ENCODE data around the gene DNAJC12. TPM values are rescaled to one million over a fixed set of nuclear protein-coding genes. Genes with fewer than 3 reads are reported as not detected.
A peak's percentile ranks its signal among the peaks of the same experiment; 100 is the strongest.
"Not testable (repeated sequence)": the region's sequence is repeated elsewhere in the genome, so short reads cannot be mapped to it uniquely, and the experiment has no call there.

Gene DNAJC12
- total RNA-seq, 3 donors from 2014 or later (not counting 1 experiment from before 2014, with no cell fraction given), result not detected

- Mint-ChIP-seq H3K4me1 (peaks cover 31 to 42% of the 10 kb centered on the region in 2 donors), H3K27me3 (ENCODE audit: low read depth in 2 of 2) (no peaks in the 10 kb centered on the region), H3K9me3 (no peaks in the 10 kb centered on the region), H3K27ac (peak overlapping the region; percentile 95), H3K4me3 (peak overlapping the region; percentile 92), H3K36me3 (peaks cover 12% of the 10 kb centered on the region)
- Histone ChIP-seq H3K4me1 (ENCODE audit: control insufficient read depth, insufficient read depth, low read length) (peaks cover 23% of the 10 kb centered on the region), H3K9me3 (ENCODE audit: control insufficient read depth, insufficient read depth, low read length) (no peaks in the 10 kb centered on the region), H3K27ac (ENCODE audit: low read length) (peak overlapping the region; percentile 87), H3K27me3 (ENCODE audit: control insufficient read depth, insufficient read depth, low read length) (no peaks in the 10 kb centered on the region), H3K36me3 (ENCODE audit: control insufficient read depth, insufficient read depth, low read length) (peaks cover 19% of the 10 kb centered on the region), H3K4me3 (ENCODE audit: low read length) (peak overlapping the region; percentile 63)
- WGBS (ENCODE audit: insufficient coverage), result 41% methylated on average over 9 of the region's 13 CpGs
- TF ChIP-seq, protein P1, sequence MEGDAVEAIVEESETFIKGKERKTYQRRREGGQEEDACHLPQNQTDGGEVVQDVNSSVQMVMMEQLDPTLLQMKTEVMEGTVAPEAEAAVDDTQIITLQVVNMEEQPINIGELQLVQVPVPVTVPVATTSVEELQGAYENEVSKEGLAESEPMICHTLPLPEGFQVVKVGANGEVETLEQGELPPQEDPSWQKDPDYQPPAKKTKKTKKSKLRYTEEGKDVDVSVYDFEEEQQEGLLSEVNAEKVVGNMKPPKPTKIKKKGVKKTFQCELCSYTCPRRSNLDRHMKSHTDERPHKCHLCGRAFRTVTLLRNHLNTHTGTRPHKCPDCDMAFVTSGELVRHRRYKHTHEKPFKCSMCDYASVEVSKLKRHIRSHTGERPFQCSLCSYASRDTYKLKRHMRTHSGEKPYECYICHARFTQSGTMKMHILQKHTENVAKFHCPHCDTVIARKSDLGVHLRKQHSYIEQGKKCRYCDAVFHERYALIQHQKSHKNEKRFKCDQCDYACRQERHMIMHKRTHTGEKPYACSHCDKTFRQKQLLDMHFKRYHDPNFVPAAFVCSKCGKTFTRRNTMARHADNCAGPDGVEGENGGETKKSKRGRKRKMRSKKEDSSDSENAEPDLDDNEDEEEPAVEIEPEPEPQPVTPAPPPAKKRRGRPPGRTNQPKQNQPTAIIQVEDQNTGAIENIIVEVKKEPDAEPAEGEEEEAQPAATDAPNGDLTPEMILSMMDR (IDR thresholded peaks at IDR 0.05), result no peak
- no peak for ATAC-seq
- intact Hi-C loops (cut with micrococcal nuclease), result loop anchor here (1.0 to 2.0 kb wide), 2 partner anchors 29 to 190 kb away; no protein-coding TSS in a partner anchor
- DNase-seq, result no peak
Measured at GRCh38 chr10:67883710-67884312, 45.8 kb upstream of the DNAJC12 start.

DNA sequence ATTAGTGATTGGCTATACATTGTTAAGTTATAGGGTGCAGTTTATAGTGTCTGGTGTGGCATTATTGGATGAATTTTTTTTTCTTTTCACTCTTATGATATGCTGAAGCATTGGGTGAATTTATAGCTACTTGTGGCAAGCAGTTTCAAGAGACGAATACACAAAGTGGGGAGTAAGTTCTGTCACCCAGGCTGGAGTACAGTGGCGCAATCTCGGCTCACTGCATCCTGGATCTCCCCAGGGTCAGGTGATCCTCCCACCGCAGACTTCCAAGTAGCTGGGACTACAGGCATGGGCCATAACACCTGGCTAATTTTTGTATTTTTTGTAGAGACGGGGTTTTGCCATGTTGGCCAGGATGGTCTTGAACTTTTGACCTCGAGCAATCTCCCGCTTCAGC lies 40.1 kb upstream of the DNAJC12 start:
- TF ChIP-seq, protein P1 (IDR thresholded peaks at IDR 0.05), result no peak
- Mint-ChIP-seq H3K9me3 (no peaks in the 10 kb centered on the region), H3K27me3 (ENCODE audit: low read depth in 2 of 2) (no peaks in the 10 kb centered on the region), H3K4me3 (no peak overlapping the region), H3K4me1 (no peaks in the 10 kb centered on the region), H3K36me3 (no peaks in the 10 kb centered on the region), H3K27ac (no peak overlapping the region)
- intact Hi-C loops (cut with micrococcal nuclease), result no loop called here
- Histone ChIP-seq H3K27me3 (ENCODE audit: control insufficient read depth, insufficient read depth, low read length) (no peaks in the 10 kb centered on the region), H3K9me3 (ENCODE audit: control insufficient read depth, insufficient read depth, low read length) (no peaks in the 10 kb centered on the region), H3K36me3 (ENCODE audit: control insufficient read depth, insufficient read depth, low read length) (no peaks in the 10 kb centered on the region), H3K4me1 (ENCODE audit: control insufficient read depth, insufficient read depth, low read length) (no peaks in the 10 kb centered on the region), H3K27ac (ENCODE audit: low read length) (no peak overlapping the region), H3K4me3 (ENCODE audit: low read length) (no peak overlapping the region)
- DNase-seq (no peak), ATAC-seq (no peak)
- WGBS (ENCODE audit: insufficient coverage), result 91% methylated on average over 7 of the region's 7 CpGs

- ATAC-seq; H3K36me3 Mint-ChIP-seq; H3K9me3 Mint-ChIP-seq; H3K27ac ChIP-seq (ENCODE audit: low read length); H3K4me3 Mint-ChIP-seq; H3K36me3 ChIP-seq (ENCODE audit: control insufficient read depth, insufficient read depth, low read length); DNase-seq; H3K4me1 Mint-ChIP-seq; H3K27me3 Mint-ChIP-seq (ENCODE audit: low read depth in 2 of 2); H3K4me1 ChIP-seq (ENCODE audit: control insufficient read depth, insufficient read depth, low read length); H3K9me3 ChIP-seq (ENCODE audit: control insufficient read depth, insufficient read depth, low read length); intact Hi-C loops (cut with micrococcal nuclease); H3K27me3 ChIP-seq (ENCODE audit: control insufficient read depth, insufficient read depth, low read length); H3K4me3 ChIP-seq (ENCODE audit: low read length); H3K27ac Mint-ChIP-seq: not testable (repeated sequence)
- 97% methylated on average over 10 of the region's 11 CpGs for WGBS (ENCODE audit: insufficient coverage)
Measured at GRCh38 chr10:67877421-67877820, 39.4 kb upstream of the DNAJC12 start.

DNA sequence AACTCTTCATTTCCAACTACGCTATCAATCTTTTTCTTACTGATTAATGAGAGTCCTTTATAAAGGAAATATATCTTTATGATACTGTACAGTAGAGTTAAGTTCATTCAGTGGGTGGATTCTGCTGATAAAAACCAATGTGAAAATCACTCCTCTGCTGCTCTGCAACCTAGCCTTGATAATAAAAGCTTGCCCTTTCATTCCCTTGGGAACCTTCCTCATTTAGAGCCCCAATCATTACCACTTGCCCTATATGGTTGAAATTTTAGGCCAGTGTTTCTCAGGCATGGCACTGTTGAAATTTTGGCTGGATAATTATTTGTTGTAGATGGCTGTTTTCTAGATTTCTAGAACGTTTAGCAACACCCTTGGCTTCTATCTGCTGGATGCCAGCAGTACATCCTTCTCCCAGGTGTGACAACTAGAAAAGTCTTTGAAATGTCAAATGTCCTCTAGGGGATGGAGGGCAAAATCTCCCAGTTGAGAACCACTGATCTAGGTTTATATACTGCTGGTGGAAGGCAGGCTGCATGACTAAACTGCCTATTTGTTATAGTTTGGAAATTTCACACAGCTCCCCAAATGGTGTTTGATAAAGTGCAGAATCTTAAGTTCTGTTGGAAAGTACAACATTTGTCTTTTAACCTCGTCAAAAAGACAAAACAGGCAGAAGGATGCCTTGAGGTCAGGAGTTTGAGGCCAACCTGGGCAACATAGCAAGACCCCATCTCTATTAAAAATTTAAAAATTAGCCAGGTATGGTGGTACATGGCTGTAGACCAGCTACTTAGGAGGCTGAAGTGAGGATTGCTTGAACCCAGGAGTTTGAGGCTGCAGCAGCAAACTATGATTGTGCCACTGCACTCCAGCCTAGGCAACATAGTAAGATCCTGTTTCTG lies 37.6 kb upstream of the DNAJC12 start:
- Histone ChIP-seq H3K36me3 (ENCODE audit: control insufficient read depth, insufficient read depth, low read length) (no peaks in the 10 kb centered on the region), H3K27me3 (ENCODE audit: control insufficient read depth, insufficient read depth, low read length) (no peaks in the 10 kb centered on the region), H3K4me3 (ENCODE audit: low read length) (no peak overlapping the region), H3K27ac (ENCODE audit: low read length) (no peak overlapping the region), H3K4me1 (ENCODE audit: control insufficient read depth, insufficient read depth, low read length) (no peaks in the 10 kb centered on the region), H3K9me3 (ENCODE audit: control insufficient read depth, insufficient read depth, low read length) (no peaks in the 10 kb centered on the region)
- H3K4me1 Mint-ChIP-seq, result no peaks in the 10 kb centered on the region
- no peaks in the 10 kb centered on the region for H3K9me3 Mint-ChIP-seq
- no peak overlapping the region for H3K27ac Mint-ChIP-seq
- H3K36me3 Mint-ChIP-seq, result no peaks in the 10 kb centered on the region
- ATAC-seq (no peak), DNase-seq (no peak)
- no peak overlapping the region for H3K4me3 Mint-ChIP-seq
- TF ChIP-seq, protein P1 (IDR thresholded peaks at IDR 0.05), result no peak
- H3K27me3 Mint-ChIP-seq (ENCODE audit: low read depth in 2 of 2), result no peaks in the 10 kb centered on the region
- 76% methylated on average over 2 of the region's 3 CpGs for WGBS (ENCODE audit: insufficient coverage)
- intact Hi-C loops (cut with micrococcal nuclease), result no loop called here

Data from natural killer cell (primary cell).